Hepatocyte (in vitro differentiated cells): ENCODE data around the gene AGT. TPM values are rescaled to one million over a fixed set of nuclear protein-coding genes. Genes with fewer than 3 reads are reported as not detected.

Experiments
- DNase-seq: peaks from one replicate; pipeline ENCODE4 v3.0.0-alpha.2; 2016; ENCODE audit warnings: low spot score
- H2AFZ ChIP-seq: fragments of 200-600 bp; sonication (generic); 2 replicates; pipeline ENCODE4 v1.6.0; 2016; ENCODE audit warnings: antibody characterized with exemption, mild to moderate bottlenecking
- H3K27ac ChIP-seq: fragments of 200-600 bp; sonication (generic); 2 replicates; pipeline ENCODE4 v1.5.1; 2016; ENCODE audit warnings: mild to moderate bottlenecking
- H3K27me3 ChIP-seq: fragments of 200-600 bp; sonication (generic); 2 replicates; pipeline ENCODE4 v1.6.1; 2016
- H3K36me3 ChIP-seq: fragments of 200-600 bp; sonication (generic); replicated peaks from 2 replicates; pipeline ENCODE4 v1.5.1; 2016; ENCODE audit warnings: low read depth; ENCODE audit not compliant: insufficient read depth
- H3K4me1 ChIP-seq: fragments of 200-600 bp; sonication (generic); 2 replicates; pipeline ENCODE4 v1.5.1; 2016; ENCODE audit warnings: mild to moderate bottlenecking, moderate library complexity; ENCODE audit not compliant: insufficient read depth
- H3K4me2 ChIP-seq: fragments of 200-600 bp; sonication (generic); 2 replicates; pipeline ENCODE4 v1.6.0; 2016
- H3K4me3 ChIP-seq: fragments of 200-600 bp; sonication (generic); 2 replicates; pipeline ENCODE4 v1.5.1; 2016; ENCODE audit warnings: mild to moderate bottlenecking
- H3K79me2 ChIP-seq: fragments of 200-600 bp; sonication (generic); 2 replicates; pipeline ENCODE4 v1.6.0; 2017; ENCODE audit warnings: mild to moderate bottlenecking
- H3K9me2 ChIP-seq: fragments of 200-600 bp; sonication (generic); replicated peaks from 2 replicates; pipeline ENCODE4 v1.6.0; 2017; ENCODE audit warnings: mild to moderate bottlenecking; ENCODE audit not compliant: insufficient read depth
- H3K9me3 ChIP-seq: fragments of 200-600 bp; sonication (generic); 2 replicates; pipeline ENCODE4 v1.5.1; 2016; ENCODE audit warnings: low read depth, mild to moderate bottlenecking
- H4K20me1 ChIP-seq: fragments of 200-600 bp; sonication (generic); 2 replicates; pipeline ENCODE4 v1.6.0; 2016; ENCODE audit warnings: mild to moderate bottlenecking; ENCODE audit not compliant: insufficient read depth, poor library complexity, severe bottlenecking
- EZH2 ChIP-seq: fragments of 200-600 bp; sonication (generic); IDR thresholded peaks from 2 replicates; pipeline ENCODE4 v1.6.1; 2016; ENCODE audit warnings: antibody characterized with exemption, mild to moderate bottlenecking, borderline replicate concordance
- EZH2phosphoT487 ChIP-seq: fragments of 200-600 bp; sonication (generic); IDR thresholded peaks from one replicate; pipeline ENCODE4 v1.6.1; 2018; ENCODE audit warnings: antibody characterized with exemption, mild to moderate bottlenecking, low read depth, moderate library complexity; ENCODE audit not compliant: unreplicated experiment, severe bottlenecking
- WGBS: methylation state at CpG from one replicate; pipeline ENCODE4 v1.1.6; 2016; ENCODE audit warnings: low lambda C conversion rate; ENCODE audit errors: missing lambda C conversion rate; 5-methylcytosine and 5-hydroxymethylcytosine counted together
- polyA plus RNA-seq: library from polyadenylated mRNA; unstranded; fragments of >200 nt; fragmentation: Nextera tagmentation; extraction: Ambion mirVana; gene quantifications from 2 replicates; pipeline ENCODE4 v1.2.1, GENCODE V29; 2016
- total RNA-seq: library from RNA; depleted of rRNA; stranded (reverse); fragments of >200 nt; gene quantifications from 2 replicates; pipeline ENCODE4 v1.2.3, GENCODE V29; 2014
- TF ChIP-seq, protein P1 (sequence below): fragments of 200-600 bp; sonication (generic); IDR thresholded peaks from 2 replicates; pipeline ENCODE4 v1.5.1; 2016; ENCODE audit warnings: antibody characterized with exemption, mild to moderate bottlenecking; ENCODE audit not compliant: poor library complexity

AGT gene
- total and polyA plus RNA-seq, 2 experiments from 2014 or later: 476 to 583 TPM

- DNase-seq: no peak
- H4K20me1 ChIP-seq: no peaks in the 10 kb centered on the region
- H3K4me3 ChIP-seq: no peak overlapping the region
- WGBS: 90% methylated on average over 6 of the region's 6 CpGs
- H3K9me2 ChIP-seq: no peaks in the 10 kb centered on the region
- H3K4me1 ChIP-seq: peaks cover 52% of the 10 kb centered on the region
- no peaks in the 10 kb centered on the region for H3K27me3 ChIP-seq
- TF ChIP-seq EZH2: no peak
- no peak for TF ChIP-seq EZH2phosphoT487
- TF ChIP-seq, protein P1, sequence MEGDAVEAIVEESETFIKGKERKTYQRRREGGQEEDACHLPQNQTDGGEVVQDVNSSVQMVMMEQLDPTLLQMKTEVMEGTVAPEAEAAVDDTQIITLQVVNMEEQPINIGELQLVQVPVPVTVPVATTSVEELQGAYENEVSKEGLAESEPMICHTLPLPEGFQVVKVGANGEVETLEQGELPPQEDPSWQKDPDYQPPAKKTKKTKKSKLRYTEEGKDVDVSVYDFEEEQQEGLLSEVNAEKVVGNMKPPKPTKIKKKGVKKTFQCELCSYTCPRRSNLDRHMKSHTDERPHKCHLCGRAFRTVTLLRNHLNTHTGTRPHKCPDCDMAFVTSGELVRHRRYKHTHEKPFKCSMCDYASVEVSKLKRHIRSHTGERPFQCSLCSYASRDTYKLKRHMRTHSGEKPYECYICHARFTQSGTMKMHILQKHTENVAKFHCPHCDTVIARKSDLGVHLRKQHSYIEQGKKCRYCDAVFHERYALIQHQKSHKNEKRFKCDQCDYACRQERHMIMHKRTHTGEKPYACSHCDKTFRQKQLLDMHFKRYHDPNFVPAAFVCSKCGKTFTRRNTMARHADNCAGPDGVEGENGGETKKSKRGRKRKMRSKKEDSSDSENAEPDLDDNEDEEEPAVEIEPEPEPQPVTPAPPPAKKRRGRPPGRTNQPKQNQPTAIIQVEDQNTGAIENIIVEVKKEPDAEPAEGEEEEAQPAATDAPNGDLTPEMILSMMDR: no peak
- no peak overlapping the region for H3K4me2 ChIP-seq
- H3K36me3 ChIP-seq: no peaks in the 10 kb centered on the region
- H3K79me2 ChIP-seq: no peaks in the 10 kb centered on the region
- H3K9me3 ChIP-seq: no peaks in the 10 kb centered on the region
- H2AFZ ChIP-seq: no peak overlapping the region
- peak overlapping the region; percentile 63 for H3K27ac ChIP-seq
These were observed 38.5 kb upstream of the AGT start for GRCh38 chr1:230752407-230752806.

GRCh38 chr1:230750986-230751625, 37.2 kb upstream of the AGT start:
- Histone ChIP-seq H3K9me3 (no peaks in the 10 kb centered on the region), H2AFZ (peak overlapping the region; percentile 24), H3K9me2 (no peaks in the 10 kb centered on the region), H3K36me3 (no peaks in the 10 kb centered on the region), H4K20me1 (no peaks in the 10 kb centered on the region), H3K4me2 (peak overlapping the region; percentile 62), H3K4me3 (no peak overlapping the region), H3K27ac (peak overlapping the region; percentile 99), H3K27me3 (no peaks in the 10 kb centered on the region), H3K79me2 (no peaks in the 10 kb centered on the region), H3K4me1 (peaks cover 61% of the 10 kb centered on the region)
- no peak for DNase-seq
- WGBS: 75% methylated on average over 6 of the region's 6 CpGs
- TF ChIP-seq, protein P1: no peak
- no peak for TF ChIP-seq EZH2phosphoT487
- no peak for TF ChIP-seq EZH2

DNA sequence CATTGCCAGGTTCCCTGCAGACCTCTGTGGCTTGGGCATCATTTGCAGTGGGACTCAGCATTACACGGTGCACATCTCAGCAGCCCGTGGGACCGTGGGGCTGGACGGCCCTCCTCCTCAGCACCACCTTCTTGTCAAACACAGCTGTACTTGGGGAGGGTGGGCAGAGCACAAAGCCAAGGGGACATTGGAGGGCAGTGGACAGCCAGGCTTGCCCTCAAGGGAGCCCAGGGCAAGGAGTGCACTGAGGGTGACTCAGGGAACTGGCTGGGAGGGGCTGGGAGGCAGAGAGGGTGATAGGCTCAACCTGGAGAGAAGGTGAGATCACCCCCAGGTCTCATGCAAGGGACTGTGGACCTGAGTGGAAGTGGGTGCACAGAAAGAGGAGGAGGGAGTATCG, 36.7 kb upstream of the AGT start:
- 77% methylated on average over 5 of the region's 5 CpGs for WGBS
- Histone ChIP-seq H2AFZ (no peak overlapping the region), H3K27ac (peak overlapping the region; percentile 99), H3K27me3 (no peaks in the 10 kb centered on the region), H3K4me3 (no peak overlapping the region), H3K4me2 (peak overlapping the region; percentile 62), H4K20me1 (no peaks in the 10 kb centered on the region), H3K9me2 (no peaks in the 10 kb centered on the region), H3K4me1 (peaks cover 61% of the 10 kb centered on the region), H3K79me2 (no peaks in the 10 kb centered on the region), H3K9me3 (no peaks in the 10 kb centered on the region), H3K36me3 (no peaks in the 10 kb centered on the region)
- TF ChIP-seq, protein P1: no peak
- DNase-seq: peak; percentile 61
